HG03025 (cell line): Measurements from ENCODE around the gene PCDHA10.
"Not testable (repeated sequence)": the region's sequence is repeated elsewhere in the genome, so short reads cannot be mapped to it uniquely, and the experiment has no call there.

Source experiments
- ATAC-seq: cut with Tn5 transposase; IDR thresholded peaks from one replicate; pipeline ENCODE4 v1.9.1; 2021; ENCODE audit warnings: mild to moderate bottlenecking, moderate library complexity; ENCODE audit not compliant: unreplicated experiment, low FRiP score

The PCDHA10 gene, protein sequence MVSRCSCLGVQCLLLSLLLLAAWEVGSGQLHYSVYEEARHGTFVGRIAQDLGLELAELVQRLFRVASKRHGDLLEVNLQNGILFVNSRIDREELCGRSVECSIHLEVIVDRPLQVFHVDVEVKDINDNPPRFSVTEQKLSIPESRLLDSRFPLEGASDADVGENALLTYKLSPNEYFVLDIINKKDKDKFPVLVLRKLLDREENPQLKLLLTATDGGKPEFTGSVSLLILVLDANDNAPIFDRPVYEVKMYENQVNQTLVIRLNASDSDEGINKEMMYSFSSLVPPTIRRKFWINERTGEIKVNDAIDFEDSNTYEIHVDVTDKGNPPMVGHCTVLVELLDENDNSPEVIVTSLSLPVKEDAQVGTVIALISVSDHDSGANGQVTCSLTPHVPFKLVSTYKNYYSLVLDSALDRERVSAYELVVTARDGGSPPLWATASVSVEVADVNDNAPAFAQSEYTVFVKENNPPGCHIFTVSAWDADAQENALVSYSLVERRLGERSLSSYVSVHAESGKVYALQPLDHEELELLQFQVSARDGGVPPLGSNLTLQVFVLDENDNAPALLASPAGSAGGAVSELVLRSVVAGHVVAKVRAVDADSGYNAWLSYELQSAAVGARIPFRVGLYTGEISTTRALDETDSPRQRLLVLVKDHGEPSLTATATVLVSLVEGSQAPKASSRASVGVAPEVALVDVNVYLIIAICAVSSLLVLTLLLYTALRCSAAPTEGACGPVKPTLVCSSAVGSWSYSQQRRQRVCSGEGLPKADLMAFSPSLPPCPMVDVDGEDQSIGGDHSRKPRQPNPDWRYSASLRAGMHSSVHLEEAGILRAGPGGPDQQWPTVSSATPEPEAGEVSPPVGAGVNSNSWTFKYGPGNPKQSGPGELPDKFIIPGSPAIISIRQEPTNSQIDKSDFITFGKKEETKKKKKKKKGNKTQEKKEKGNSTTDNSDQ

DNA sequence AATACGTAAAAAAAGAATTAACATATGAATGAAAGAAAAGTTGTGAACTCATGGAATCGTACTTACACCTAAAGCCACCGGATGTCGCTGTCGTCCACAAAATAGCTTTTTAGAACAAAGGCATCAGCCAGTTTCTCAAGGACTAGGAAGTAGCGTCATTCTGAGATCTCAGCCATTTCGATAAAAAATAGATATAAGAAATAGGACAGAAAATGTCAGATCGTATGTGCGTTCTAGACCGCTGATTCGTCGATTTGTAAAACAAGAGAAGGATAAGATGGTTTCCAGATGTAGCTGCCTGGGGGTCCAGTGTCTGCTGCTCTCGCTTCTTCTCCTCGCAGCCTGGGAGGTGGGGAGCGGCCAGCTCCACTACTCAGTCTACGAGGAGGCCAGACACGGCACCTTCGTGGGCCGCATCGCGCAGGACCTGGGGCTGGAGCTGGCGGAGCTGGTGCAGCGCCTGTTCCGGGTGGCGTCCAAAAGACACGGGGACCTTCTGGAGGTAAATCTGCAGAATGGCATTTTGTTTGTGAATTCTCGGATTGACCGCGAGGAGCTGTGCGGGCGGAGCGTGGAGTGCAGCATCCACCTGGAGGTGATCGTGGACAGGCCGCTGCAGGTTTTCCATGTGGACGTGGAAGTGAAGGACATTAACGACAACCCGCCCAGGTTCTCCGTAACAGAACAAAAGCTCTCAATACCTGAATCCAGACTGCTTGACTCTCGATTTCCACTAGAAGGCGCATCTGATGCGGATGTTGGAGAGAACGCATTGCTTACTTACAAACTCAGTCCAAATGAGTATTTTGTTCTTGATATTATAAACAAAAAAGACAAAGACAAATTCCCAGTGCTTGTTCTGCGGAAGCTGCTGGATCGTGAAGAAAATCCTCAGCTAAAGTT, at the start of gene PCDHA10:
TSS of gene PCDHA10 (plus strand) at position 126 of the 903 bp plus-strand sequence. CDS start at position 278, 152 bp downstream.
- no peak for ATAC-seq

DNA sequence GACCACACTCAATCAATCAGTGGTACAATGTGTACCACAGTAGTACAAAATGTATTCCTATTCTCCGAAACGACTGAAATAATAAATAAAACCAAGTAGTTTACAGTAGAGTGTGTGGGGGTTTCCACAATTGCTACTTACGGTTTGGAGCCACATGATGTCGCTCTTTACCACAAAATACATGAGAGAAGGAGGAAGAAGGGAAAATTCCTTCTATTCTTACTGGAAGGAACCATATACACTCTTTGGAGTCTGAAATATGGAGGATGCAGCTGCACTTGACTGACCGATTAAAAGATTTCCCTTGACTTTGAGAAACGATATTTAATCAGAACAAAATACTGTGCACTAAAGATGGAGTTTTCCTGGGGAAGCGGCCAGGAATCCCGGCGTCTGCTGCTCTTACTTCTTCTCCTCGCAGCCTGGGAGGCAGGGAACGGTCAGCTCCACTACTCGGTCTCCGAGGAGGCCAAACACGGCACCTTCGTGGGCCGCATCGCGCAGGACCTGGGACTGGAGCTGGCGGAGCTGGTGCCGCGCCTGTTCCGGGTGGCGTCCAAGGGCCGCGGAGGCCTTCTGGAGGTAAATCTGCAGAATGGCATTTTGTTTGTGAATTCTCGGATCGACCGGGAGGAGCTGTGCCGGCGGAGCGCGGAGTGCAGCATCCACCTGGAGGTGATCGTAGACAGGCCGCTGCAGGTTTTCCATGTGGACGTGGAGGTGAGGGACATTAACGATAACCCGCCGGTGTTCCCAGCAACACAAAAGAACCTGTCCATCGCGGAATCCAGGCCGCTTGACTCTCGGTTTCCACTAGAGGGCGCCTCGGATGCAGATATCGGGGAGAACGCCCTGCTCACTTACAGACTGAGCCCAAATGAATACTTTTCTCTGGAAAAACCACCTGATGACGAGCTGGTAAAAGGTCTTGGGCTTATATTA, 48.6 kb upstream of the PCDHA10 start, which contains the start of gene PCDHA4:
TSS of gene PCDHA4 (plus strand) at position 235 of the 942 bp plus-strand sequence.
- ATAC-seq = no peak

DNA sequence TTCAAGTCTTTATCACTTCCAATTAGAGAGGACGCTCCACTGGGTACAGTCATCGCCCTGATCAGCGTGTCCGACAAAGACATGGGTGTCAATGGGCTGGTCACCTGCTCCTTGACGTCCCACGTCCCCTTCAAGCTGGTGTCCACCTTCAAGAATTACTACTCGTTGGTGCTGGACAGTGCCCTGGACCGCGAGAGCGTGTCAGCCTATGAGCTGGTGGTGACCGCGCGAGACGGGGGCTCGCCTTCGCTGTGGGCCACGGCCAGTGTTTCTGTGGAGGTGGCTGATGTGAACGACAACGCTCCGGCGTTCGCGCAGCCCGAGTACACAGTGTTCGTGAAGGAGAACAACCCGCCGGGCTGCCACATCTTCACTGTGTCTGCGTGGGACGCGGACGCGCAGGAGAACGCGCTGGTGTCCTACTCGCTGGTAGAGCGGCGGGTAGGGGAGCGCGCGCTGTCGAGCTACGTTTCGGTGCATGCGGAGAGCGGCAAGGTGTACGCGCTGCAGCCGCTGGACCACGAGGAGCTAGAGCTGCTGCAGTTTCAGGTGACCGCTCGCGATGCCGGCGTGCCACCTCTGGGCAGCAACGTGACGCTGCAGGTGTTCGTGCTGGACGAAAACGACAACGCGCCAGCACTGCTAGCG, 47.3 kb upstream of the PCDHA10 start:
- not testable (repeated sequence) for ATAC-seq

DNA sequence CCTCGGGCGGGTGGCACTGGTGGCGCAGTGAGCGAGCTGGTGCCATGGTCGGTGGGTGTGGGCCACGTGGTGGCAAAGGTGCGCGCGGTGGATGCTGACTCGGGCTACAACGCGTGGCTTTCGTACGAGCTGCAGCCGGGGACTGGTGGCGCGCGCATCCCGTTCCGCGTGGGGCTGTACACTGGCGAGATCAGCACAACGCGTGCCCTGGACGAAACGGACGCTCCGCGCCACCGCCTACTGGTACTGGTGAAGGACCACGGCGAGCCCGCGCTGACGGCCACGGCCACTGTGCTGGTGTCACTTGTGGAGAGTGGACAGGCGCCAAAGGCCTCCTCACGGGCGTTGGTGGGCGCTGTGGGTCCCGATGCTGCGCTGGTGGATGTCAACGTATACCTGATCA, 46.8 kb upstream of the PCDHA10 start:
- ATAC-seq = no peak

DNA sequence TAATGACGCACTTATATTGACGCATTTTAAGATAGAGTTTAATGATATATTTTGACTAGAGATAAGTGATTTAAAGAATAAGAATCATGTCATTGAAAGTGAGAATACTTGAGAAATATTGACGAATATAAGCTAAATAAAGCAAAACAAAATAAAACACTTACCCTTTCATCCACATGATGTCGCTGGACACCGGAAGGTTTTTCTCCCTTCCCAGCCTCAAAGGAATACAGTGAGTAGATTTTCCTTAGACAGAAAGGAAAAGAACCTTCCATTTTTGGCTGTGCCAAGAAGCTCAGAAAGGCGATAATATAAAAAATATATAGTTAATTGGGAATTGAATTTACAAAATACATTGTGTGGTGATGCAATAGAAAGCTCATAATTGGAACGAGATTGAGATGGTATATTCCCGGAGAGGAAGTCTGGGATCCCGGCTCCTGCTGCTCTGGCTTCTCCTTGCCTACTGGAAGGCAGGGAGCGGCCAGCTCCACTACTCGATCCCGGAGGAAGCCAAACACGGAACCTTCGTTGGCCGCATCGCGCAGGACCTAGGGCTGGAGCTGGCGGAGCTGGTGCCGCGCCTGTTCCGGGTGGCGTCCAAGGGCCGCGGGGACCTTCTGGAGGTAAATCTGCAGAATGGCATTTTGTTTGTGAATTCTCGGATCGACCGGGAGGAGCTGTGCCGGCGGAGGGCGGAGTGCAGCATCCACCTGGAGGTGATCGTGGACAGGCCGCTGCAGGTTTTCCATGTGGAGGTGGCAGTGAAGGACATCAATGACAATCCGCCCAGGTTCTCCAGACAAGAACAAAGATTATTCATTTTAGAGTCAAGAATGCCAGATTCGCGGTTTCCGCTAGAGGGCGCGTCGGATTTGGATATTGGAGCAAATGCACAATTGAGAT, 34.1 kb upstream of the PCDHA10 start, which contains the start of gene PCDHA5:
TSS of gene PCDHA5 (plus strand) at position 239 of the 906 bp plus-strand sequence.
- no peak for ATAC-seq

DNA sequence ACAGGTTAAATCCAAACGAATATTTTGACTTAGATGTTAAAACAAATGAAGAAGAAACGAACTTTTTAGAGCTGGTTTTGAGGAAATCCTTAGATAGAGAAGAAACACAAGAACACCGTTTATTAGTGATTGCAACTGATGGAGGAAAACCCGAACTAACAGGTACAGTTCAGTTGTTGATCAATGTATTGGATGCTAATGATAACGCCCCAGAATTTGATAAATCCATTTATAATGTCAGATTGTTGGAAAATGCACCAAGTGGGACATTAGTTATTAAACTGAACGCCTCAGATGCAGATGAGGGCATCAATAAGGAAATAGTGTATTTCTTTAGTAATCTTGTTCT, 33.4 kb upstream of the PCDHA10 start:
- ATAC-seq = no peak

DNA sequence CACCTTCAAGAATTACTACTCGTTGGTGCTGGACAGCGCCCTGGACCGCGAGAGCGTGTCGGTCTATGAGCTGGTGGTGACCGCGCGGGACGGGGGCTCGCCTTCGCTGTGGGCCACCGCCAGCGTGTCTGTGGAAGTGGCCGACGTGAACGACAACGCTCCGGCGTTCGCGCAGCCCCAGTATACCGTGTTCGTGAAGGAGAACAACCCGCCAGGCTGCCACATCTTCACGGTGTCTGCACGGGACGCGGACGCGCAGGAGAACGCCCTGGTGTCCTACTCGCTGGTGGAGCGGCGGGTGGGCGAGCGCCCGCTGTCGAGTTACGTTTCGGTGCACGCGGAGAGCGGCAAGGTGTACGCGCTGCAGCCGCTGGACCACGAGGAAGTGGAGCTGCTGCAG, 32.7 kb upstream of the PCDHA10 start:
- not testable (repeated sequence) for ATAC-seq

DNA sequence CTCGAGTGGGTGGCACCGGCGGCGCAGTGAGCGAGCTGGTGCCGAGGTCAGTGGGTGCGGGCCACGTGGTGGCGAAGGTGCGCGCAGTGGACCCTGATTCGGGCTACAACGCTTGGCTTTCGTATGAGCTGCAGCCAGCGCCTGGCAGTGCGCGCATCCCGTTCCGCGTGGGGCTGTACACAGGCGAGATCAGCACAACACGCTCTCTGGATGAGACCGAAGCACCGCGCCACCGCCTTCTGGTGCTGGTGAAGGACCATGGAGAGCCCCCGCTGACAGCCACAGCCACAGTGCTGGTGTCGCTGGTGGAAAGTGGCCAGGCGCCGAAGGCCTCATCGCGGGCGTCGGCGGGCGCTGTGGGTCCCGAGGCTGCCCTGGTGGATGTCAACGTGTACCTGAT, 32.2 kb upstream of the PCDHA10 start:
- ATAC-seq = no peak

DNA sequence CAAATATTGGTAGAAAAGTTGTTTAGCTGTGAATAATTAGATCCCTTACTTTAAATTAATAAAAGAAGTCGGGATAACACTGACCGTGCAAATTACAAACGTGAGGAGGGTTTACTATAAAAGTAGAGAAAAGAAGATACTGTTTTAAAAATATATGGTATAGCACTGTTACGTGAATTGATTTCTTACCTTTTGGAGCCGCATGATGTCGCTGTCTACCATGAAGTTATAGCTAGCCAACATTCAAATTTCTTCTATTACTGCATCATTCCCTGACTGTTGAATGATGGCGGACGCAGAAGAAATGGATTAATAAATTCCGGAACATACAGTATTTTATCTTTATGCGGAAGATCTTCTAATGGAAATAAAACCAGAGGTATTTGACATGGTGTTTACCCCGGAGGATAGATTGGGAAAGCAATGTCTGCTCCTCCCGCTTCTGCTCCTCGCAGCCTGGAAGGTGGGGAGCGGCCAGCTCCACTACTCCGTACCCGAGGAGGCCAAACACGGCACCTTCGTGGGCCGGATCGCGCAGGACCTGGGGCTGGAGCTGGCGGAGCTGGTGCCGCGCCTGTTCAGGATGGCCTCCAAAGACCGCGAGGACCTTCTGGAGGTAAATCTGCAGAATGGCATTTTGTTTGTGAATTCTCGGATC, 27.9 kb upstream of the PCDHA10 start, which contains the start of gene PCDHA6:
TSS of gene PCDHA6 (plus strand) at position 257 of the 658 bp plus-strand sequence. CDS start at position 389, 132 bp downstream.
- no peak for ATAC-seq

DNA sequence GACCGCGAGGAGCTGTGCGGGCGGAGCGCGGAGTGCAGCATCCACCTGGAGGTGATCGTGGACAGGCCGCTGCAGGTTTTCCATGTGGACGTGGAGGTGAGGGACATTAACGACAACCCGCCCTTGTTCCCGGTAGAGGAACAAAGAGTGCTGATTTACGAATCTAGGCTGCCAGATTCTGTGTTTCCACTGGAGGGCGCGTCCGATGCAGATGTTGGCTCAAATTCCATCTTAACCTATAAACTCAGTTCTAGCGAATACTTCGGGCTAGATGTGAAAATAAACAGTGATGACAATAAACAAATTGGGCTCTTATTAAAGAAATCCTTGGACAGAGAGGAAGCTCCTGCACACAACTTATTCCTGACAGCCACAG, 27.3 kb upstream of the PCDHA10 start:
- no peak for ATAC-seq

DNA sequence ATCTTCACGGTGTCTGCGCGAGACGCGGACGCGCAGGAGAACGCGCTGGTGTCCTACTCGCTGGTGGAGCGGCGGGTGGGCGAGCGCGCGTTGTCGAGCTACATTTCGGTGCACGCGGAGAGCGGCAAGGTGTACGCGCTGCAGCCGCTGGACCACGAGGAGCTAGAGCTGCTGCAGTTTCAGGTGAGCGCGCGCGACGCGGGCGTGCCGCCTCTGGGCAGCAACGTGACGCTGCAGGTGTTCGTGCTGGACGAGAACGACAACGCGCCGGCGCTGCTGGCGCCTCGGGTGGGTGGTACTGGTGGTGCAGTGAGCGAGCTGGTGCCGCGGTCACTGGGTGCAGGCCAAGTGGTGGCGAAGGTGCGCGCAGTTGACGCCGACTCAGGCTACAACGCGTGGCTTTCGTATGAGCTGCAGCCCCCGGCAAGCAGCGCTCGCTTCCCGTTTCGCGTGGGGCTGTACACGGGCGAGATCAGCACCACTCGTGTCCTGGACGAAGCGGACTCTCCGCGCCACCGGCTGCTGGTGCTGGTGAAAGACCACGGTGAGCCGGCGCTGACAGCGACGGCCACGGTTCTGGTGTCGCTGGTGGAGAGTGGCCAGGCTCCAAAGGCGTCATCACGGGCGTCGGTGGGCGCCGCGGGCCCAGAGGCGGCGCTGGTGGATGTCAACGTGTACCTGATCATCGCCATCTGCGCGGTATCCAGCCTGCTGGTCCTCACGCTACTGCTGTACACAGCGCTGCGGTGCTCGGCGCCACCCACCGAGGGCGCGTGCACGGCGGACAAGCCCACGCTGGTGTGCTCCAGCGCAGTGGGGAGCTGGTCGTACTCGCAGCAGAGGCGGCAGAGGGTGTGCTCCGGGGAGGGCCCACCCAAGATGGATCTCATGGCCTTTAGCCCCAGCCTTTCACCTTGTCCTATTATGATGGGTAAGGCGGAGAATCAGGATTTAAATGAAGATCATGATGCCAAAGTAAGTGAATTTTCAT, 25.9 kb upstream of the PCDHA10 start:
- not testable (repeated sequence) for ATAC-seq

DNA sequence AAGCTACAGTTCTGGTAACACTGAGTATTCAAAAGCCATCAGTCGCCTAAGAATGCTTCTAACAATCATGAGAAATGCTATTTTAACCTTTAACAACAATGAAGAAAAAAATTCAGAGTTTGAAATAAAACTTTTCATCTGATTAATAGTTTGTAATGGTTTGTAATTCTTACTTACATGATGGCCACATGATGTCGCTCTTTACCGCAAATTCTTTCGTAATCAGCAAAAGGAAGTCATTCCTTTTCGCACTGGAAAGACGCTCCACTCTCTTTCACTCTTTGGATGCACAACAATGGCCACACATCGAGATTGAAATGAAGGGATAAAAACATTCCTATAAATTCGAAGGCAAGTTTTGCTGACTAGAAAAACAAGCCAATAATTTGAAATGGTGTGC, 21.7 kb upstream of the PCDHA10 start, which contains the start of gene PCDHA7:
TSS of gene PCDHA7 (plus strand) at position 277 of the 400 bp plus-strand sequence. CDS start at position 392, 115 bp downstream.
- ATAC-seq = no peak

DNA sequence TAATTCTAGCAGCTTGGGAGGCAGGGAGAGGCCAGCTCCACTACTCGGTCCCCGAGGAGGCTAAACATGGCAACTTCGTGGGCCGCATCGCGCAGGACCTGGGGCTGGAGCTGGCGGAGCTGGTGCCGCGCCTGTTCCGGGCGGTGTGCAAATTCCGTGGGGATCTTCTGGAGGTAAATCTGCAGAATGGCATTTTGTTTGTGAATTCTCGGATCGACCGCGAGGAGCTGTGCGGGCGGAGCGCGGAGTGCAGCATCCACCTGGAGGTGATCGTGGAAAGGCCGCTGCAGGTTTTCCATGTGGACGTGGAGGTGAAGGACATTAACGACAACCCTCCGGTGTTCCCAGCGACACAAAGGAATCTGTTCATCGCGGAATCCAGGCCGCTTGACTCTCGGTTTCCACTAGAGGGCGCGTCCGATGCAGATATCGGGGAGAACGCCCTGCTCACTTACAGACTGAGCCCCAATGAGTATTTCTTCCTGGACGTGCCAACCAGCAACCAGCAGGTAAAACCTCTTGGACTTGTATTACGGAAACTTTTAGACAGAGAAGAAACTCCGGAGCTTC, 21.2 kb upstream of the PCDHA10 start:
- not testable (repeated sequence) for ATAC-seq

DNA sequence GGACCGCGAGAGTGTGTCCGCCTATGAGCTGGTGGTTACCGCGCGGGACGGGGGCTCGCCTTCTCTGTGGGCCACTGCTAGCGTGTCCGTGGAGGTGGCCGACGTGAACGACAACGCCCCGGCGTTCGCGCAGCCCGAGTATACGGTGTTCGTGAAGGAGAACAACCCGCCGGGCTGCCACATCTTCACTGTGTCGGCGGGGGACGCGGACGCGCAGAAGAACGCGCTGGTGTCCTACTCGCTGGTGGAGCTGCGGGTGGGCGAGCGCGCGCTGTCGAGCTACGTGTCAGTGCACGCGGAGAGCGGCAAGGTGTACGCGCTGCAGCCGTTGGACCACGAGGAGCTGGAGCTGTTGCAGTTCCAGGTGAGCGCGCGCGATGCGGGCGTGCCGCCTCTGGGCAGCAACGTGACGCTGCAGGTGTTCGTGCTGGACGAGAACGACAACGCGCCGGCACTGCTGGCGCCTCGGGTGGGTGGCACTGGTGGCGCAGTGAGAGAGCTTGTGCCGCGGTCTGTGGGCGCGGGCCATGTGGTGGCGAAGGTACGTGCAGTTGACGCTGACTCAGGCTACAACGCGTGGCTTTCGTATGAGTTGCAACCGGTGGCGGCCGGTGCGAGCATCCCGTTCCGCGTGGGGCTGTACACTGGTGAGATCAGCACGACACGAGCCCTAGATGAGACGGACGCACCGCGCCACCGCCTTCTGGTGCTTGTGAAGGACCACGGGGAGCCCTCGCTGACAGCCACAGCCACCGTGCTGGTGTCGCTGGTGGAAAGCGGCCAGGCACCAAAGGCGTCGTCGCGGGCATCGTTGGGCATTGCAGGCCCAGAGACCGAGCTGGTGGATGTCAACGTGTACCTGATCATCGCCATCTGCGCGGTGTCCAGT, 19.8 kb upstream of the PCDHA10 start:
- no peak for ATAC-seq
